GM04504 (cell line): Measurements from ENCODE around the gene PCDHGA6.
"Not testable (repeated sequence)": the region's sequence is repeated elsewhere in the genome, so short reads cannot be mapped to it uniquely, and the experiment has no call there.

ENCODE experiments used
- DNase-seq: peaks from one replicate; pipeline ENCODE4 v3.0.0-alpha.2; 2012; ENCODE audit warnings: low read depth

PCDHGA6 gene

GRCh38 chr5:141360685-141361084, 13.0 kb upstream of the PCDHGA6 start:
- no peak for DNase-seq

GRCh38 chr5:141362719-141363118, 11.0 kb upstream of the PCDHGA6 start:
- DNase-seq, result no peak

- no peak for DNase-seq
These were observed 9.6 kb upstream of the PCDHGA6 start, which contains the start of gene PCDHGA5 for GRCh38 chr5:141363952-141364660. Gene PCDHGA5 (plus strand): TSS chr5:141364162. CDS start chr5:141364331, 169 bp downstream.

GRCh38 chr5:141366016-141366896, 7.4 kb upstream of the PCDHGA6 start:
- no peak for DNase-seq

GRCh38 chr5:141369994-141370848, 3.5 kb upstream of the PCDHGA6 start, which contains the start of gene PCDHGB3:
Gene PCDHGB3 (plus strand): TSS chr5:141370242. CDS start chr5:141370395, 153 bp downstream.
- no peak for DNase-seq

GRCh38 chr5:141371572-141372475, 1.9 kb upstream of the PCDHGA6 start:
- DNase-seq, result no peak

- no peak for DNase-seq
These were observed 936 bp downstream of the PCDHGA6 start for GRCh38 chr5:141374627-141375026.

GRCh38 chr5:141375444-141376155, 1.9 kb downstream of the PCDHGA6 start:
- DNase-seq, result not testable (repeated sequence)

GRCh38 chr5:141382469-141383294, 9.0 kb downstream of the PCDHGA6 start, which contains the start of gene PCDHGA7:
Gene PCDHGA7 (plus strand): TSS chr5:141382742. CDS start chr5:141382900, 158 bp downstream.
- DNase-seq, result no peak

GRCh38 chr5:141383345-141383744, 9.7 kb downstream of the PCDHGA6 start:
- no peak for DNase-seq

- DNase-seq, result no peak
These were observed 11.0 kb downstream of the PCDHGA6 start for GRCh38 chr5:141384471-141385267.

- not testable (repeated sequence) for DNase-seq
These were observed 14.0 kb downstream of the PCDHGA6 start, which contains the start of gene PCDHGB4 for GRCh38 chr5:141387557-141388311. Gene PCDHGB4 (plus strand): TSS chr5:141387698. CDS start chr5:141387885, 187 bp downstream.

- no peak for DNase-seq
These were observed 15.0 kb downstream of the PCDHGA6 start for GRCh38 chr5:141388661-141389060.

GRCh38 chr5:141389153-141390042, 15.7 kb downstream of the PCDHGA6 start:
- DNase-seq, result no peak

GRCh38 chr5:141392429-141393198, 18.9 kb downstream of the PCDHGA6 start, which contains the start of gene PCDHGA8:
Gene PCDHGA8 (plus strand): TSS chr5:141392633. CDS start chr5:141392814, 181 bp downstream.
- DNase-seq, result no peak
